Dedifferentiated amniotic fluid mesenchymal stem cell (primary cell): ENCODE results near the gene CTAG1B.
"Not testable (repeated sequence)": the region's sequence is repeated elsewhere in the genome, so short reads cannot be mapped to it uniquely, and the experiment has no call there.

Experiments used
- DNase-seq: peaks from one replicate; pipeline ENCODE4 v3.0.0-alpha.2; 2016; ENCODE audit errors: extremely low spot score

CTAG1B gene

GRCh38 chrX:154582994-154583393, 36.1 kb downstream of the CTAG1B start:
- DNase-seq = not testable (repeated sequence)

- DNase-seq = not testable (repeated sequence)
Observed at GRCh38 chrX:154575076-154575475, 44.0 kb downstream of the CTAG1B start.

- DNase-seq = not testable (repeated sequence)
Observed at GRCh38 chrX:154573061-154573460, 46.0 kb downstream of the CTAG1B start.

GRCh38 chrX:154570361-154570760, 48.7 kb downstream of the CTAG1B start:
- not testable (repeated sequence) for DNase-seq
